ENCODE measurements around the gene PHKG1. TPM values are rescaled to one million over a fixed set of nuclear protein-coding genes. Genes with fewer than 3 reads are reported as not detected.
"Not testable (repeated sequence)": the region's sequence is repeated elsewhere in the genome, so short reads cannot be mapped to it uniquely, and the experiment has no call there.

PHKG1 gene
- total and polyA plus RNA-seq, 2 of the 4 experiments (the other 2 are of a cell fraction), result 0.62 to 0.72 TPM

- Histone ChIP-seq H2AK9ac (replicated peaks; ENCODE audit: low read depth, low read length, poor library complexity) (peak overlapping the region; percentile 71), H3K4ac (ENCODE audit: low read depth, low read length) (no peak overlapping the region), H2BK15ac (ENCODE audit: low read depth, low read length) (no peak overlapping the region), H4K20me1 (ENCODE audit: insufficient read depth, low read length) (no peaks in the 10 kb centered on the region), H3K27me3 (ENCODE audit: control insufficient read depth, insufficient read depth, low read length) (no peaks in the 10 kb centered on the region), H3K4me1 (ENCODE audit: control insufficient read depth, insufficient read depth, low read length) (peaks cover 8% of the 10 kb centered on the region; the same call in 1 of the 2 replicates), H3K27ac (ENCODE audit: insufficient read depth, low read length) (no peak overlapping the region), H3K9me1 (ENCODE audit: insufficient read depth, low read length) (no peaks in the 10 kb centered on the region), H4K8ac (ENCODE audit: low read depth in 2 of 2, low read length in 2 of 2) (peak overlapping the region in 1 of 2 experiments; percentile 11; a peak in 1 of 4 replicates), H3K4me2 (ENCODE audit: low read depth, low read length) (no peak overlapping the region), H3K4me3 (ENCODE audit: insufficient read depth, low read depth, low read length) (no peak overlapping the region), H3K14ac (replicated peaks; ENCODE audit: low read depth, low read length) (no peak overlapping the region), H2BK20ac (ENCODE audit: low read depth, low read length) (no peak overlapping the region), H2AK5ac (ENCODE audit: low read depth, low read length) (no peak overlapping the region), H3K23ac (ENCODE audit: low read depth, low read length) (no peak overlapping the region), H2BK120ac (ENCODE audit: low read depth, low read length) (no peak overlapping the region), H3K56ac (ENCODE audit: extremely low read depth, insufficient read depth, low read length) (no peak overlapping the region), H4K5ac (ENCODE audit: low read depth, low read length) (no peak overlapping the region), H4K91ac (ENCODE audit: insufficient read depth, low read depth, low read length) (no peak overlapping the region), H3K9me3 (ENCODE audit: control insufficient read depth, insufficient read depth, low read length) (no peaks in the 10 kb centered on the region), H3K9ac (ENCODE audit: low read depth, low read length) (no peak overlapping the region), H3K79me1 (ENCODE audit: low read depth in 1 of 2, low read length in 2 of 2) (no peaks in the 10 kb centered on the region; a peak in 1 of 4 replicates), H2BK5ac (ENCODE audit: low read depth, low read length, poor library complexity, severe bottlenecking) (no peak overlapping the region), H2AFZ (replicated peaks; ENCODE audit: low read length, poor library complexity) (peak overlapping the region; percentile 79), H3K36me3 (ENCODE audit: control insufficient read depth, insufficient read depth, low read length) (peaks cover 34% of the 10 kb centered on the region), H3K18ac (ENCODE audit: low read depth, low read length) (no peak overlapping the region)
- DNase-seq (peak; percentile 72), ATAC-seq (ENCODE audit: low read depth) (peak; percentile 95)
- ChIA-PET POLR2A (ENCODE audit: unreplicated experiment) (no interaction called here), CTCF (interaction anchor here (0.6 to 1.6 kb wide), 5 partner anchors 9 to 74 kb away, joined by 3 to 7 read pairs (median 3); no protein-coding TSS in a partner anchor)
- intact Hi-C loops (cut with micrococcal nuclease) (loop anchor here (1.0 to 5.0 kb wide), 3 partner anchors 69 to 792 kb away; no protein-coding TSS in a partner anchor), dilution Hi-C loops (cut with HindIII; ENCODE audit: low sequenced_read_pairs, unreplicated experiment) (no loop called here), in situ Hi-C loops (cut with MboI; ENCODE audit: low sequenced_read_pairs) (loop anchor here (5.0 to 10.0 kb wide), 2 partner anchors 72 to 430 kb away; no protein-coding TSS in a partner anchor)
- TF ChIP-seq, protein P1, sequence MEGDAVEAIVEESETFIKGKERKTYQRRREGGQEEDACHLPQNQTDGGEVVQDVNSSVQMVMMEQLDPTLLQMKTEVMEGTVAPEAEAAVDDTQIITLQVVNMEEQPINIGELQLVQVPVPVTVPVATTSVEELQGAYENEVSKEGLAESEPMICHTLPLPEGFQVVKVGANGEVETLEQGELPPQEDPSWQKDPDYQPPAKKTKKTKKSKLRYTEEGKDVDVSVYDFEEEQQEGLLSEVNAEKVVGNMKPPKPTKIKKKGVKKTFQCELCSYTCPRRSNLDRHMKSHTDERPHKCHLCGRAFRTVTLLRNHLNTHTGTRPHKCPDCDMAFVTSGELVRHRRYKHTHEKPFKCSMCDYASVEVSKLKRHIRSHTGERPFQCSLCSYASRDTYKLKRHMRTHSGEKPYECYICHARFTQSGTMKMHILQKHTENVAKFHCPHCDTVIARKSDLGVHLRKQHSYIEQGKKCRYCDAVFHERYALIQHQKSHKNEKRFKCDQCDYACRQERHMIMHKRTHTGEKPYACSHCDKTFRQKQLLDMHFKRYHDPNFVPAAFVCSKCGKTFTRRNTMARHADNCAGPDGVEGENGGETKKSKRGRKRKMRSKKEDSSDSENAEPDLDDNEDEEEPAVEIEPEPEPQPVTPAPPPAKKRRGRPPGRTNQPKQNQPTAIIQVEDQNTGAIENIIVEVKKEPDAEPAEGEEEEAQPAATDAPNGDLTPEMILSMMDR (conservative IDR thresholded peaks at IDR 0.05; ENCODE audit: low read depth, low read length), result peak; percentile 96
- TF ChIP-seq POLR2A (IDR thresholded peaks at IDR 0.05; ENCODE audit: low read depth, low read length), result 0 out of 2 replicates have a peak, but pooled peaks have one; percentile 31
- no peak for TF ChIP-seq NFE2L2 (IDR thresholded peaks at IDR 0.05; ENCODE audit: low read depth, low read length)
- TF ChIP-seq RAD21 (IDR thresholded peaks at IDR 0.05; ENCODE audit: low read length), result peak; percentile 95
- TF ChIP-seq SMC3 (IDR thresholded peaks at IDR 0.05; ENCODE audit: low read depth, low read length), result peak; percentile 88
- 5% methylated on average over 10 of the region's 19 CpGs; no CpG with 5 or more reads in 1 of the 2 experiments for WGBS, 2 experiments (ENCODE audit: extremely low coverage in 2 of 2, insufficient read length in 1 of 2)
- BruUV-seq (replicated peaks), result no TSS peak
Measured at GRCh38 chr7:56074371-56074791, 18.4 kb downstream of the PHKG1 start.

GRCh38 chr7:56066376-56066775, 26.4 kb downstream of the PHKG1 start:
- WGBS, 2 experiments (ENCODE audit: extremely low coverage in 2 of 2, insufficient read length in 1 of 2), result 100% methylated on average over 4 of the region's 13 CpGs; no CpG with 5 or more reads in 1 of the 2 experiments
- POLR2A ChIA-PET (ENCODE audit: unreplicated experiment), result not testable (repeated sequence)

More at GRCh38 chr7:56066376-56066775, 26.4 kb downstream of the PHKG1 start:
- H2BK120ac ChIP-seq (ENCODE audit: low read depth, low read length); H3K4ac ChIP-seq (ENCODE audit: low read depth, low read length); H3K9ac ChIP-seq (ENCODE audit: low read depth, low read length); DNase-seq; H4K8ac ChIP-seq (ENCODE audit: low read depth in 2 of 2, low read length in 2 of 2); H3K9me3 ChIP-seq (ENCODE audit: control insufficient read depth, insufficient read depth, low read length); H3K56ac ChIP-seq (ENCODE audit: extremely low read depth, insufficient read depth, low read length); H4K91ac ChIP-seq (ENCODE audit: insufficient read depth, low read depth, low read length); H3K27me3 ChIP-seq (ENCODE audit: control insufficient read depth, insufficient read depth, low read length); H3K4me2 ChIP-seq (ENCODE audit: low read depth, low read length); H2AFZ ChIP-seq (replicated peaks; ENCODE audit: low read length, poor library complexity); H3K23ac ChIP-seq (ENCODE audit: low read depth, low read length); H2BK5ac ChIP-seq (ENCODE audit: low read depth, low read length, poor library complexity, severe bottlenecking); in situ Hi-C loops (cut with MboI; ENCODE audit: low sequenced_read_pairs); H4K5ac ChIP-seq (ENCODE audit: low read depth, low read length); H2AK9ac ChIP-seq (replicated peaks; ENCODE audit: low read depth, low read length, poor library complexity); H3K18ac ChIP-seq (ENCODE audit: low read depth, low read length); H2BK20ac ChIP-seq (ENCODE audit: low read depth, low read length); H2BK15ac ChIP-seq (ENCODE audit: low read depth, low read length); intact Hi-C loops (cut with micrococcal nuclease); H3K27ac ChIP-seq (ENCODE audit: insufficient read depth, low read length); H3K14ac ChIP-seq (replicated peaks; ENCODE audit: low read depth, low read length); ATAC-seq (ENCODE audit: low read depth); H3K9me1 ChIP-seq (ENCODE audit: insufficient read depth, low read length); BruUV-seq (replicated peaks); H2AK5ac ChIP-seq (ENCODE audit: low read depth, low read length); dilution Hi-C loops (cut with HindIII; ENCODE audit: low sequenced_read_pairs, unreplicated experiment); H3K4me3 ChIP-seq (ENCODE audit: insufficient read depth, low read depth, low read length); H3K4me1 ChIP-seq (ENCODE audit: control insufficient read depth, insufficient read depth, low read length): not testable (repeated sequence)
- Histone ChIP-seq H3K79me1 (ENCODE audit: low read depth in 1 of 2, low read length in 2 of 2) (peaks cover 7 to 27% of the 10 kb centered on the region in 2 experiments), H3K36me3 (ENCODE audit: control insufficient read depth, insufficient read depth, low read length) (peaks cover 19% of the 10 kb centered on the region), H4K20me1 (ENCODE audit: insufficient read depth, low read length) (peaks cover 14% of the 10 kb centered on the region; the same call in 1 of the 2 replicates)
- CTCF ChIA-PET, result interaction anchor here (2.0 kb wide), 1 partner anchor 8 kb away, joined by 7 read pairs; no protein-coding TSS in a partner anchor
